ENCODE data around the gene TNFRSF4.

The TNFRSF4 gene

GRCh38 chr1:1169429-1170214 is 44.3 kb downstream of the TNFRSF4 start:
- no peak for DNase-seq (ENCODE audit: low read depth)

GRCh38 chr1:1168451-1169411 is 45.2 kb downstream of the TNFRSF4 start:
- DNase-seq (ENCODE audit: low read depth) = no peak

GRCh38 chr1:1167841-1168450 is 46.0 kb downstream of the TNFRSF4 start:
- no peak for DNase-seq (ENCODE audit: low read depth)

- DNase-seq (ENCODE audit: low read depth) = no peak
These were observed 46.5 kb downstream of the TNFRSF4 start for GRCh38 chr1:1167398-1167821.

GRCh38 chr1:1166642-1167397 is 47.1 kb downstream of the TNFRSF4 start:
- DNase-seq (ENCODE audit: low read depth) = no peak

GRCh38 chr1:1165900-1166421 is 48.0 kb downstream of the TNFRSF4 start:
- DNase-seq (ENCODE audit: low read depth) = no peak

GRCh38 chr1:1165485-1165884 is 48.5 kb downstream of the TNFRSF4 start:
- no peak for DNase-seq (ENCODE audit: low read depth)

- DNase-seq (ENCODE audit: low read depth) = no peak
These were observed 49.1 kb downstream of the TNFRSF4 start for GRCh38 chr1:1164701-1165451.

- no peak for DNase-seq (ENCODE audit: low read depth)
These were observed 49.6 kb downstream of the TNFRSF4 start for GRCh38 chr1:1164361-1164700.

GRCh38 chr1:1163538-1164070 is 50.3 kb downstream of the TNFRSF4 start:
- no peak for DNase-seq (ENCODE audit: low read depth)

- DNase-seq (ENCODE audit: low read depth) = no peak
These were observed 51.1 kb downstream of the TNFRSF4 start for GRCh38 chr1:1162597-1163537.

GRCh38 chr1:1161683-1162079 is 52.3 kb downstream of the TNFRSF4 start:
- DNase-seq (ENCODE audit: low read depth) = no peak

All from EH (cell line).